LNCAP (cell line): ENCODE results near the gene INSYN2B.

Experiments used
- CTCF ChIP-seq: fragments of 450-650 bp; IDR thresholded peaks from 2 replicates; pipeline ENCODE4 v1.5.1; 2017; ENCODE audit warnings: mild to moderate bottlenecking

The INSYN2B gene

GRCh38 chr5:170008376-170008775 lies 28.1 kb upstream of the INSYN2B start:
- TF ChIP-seq CTCF = no peak

GRCh38 chr5:170006021-170006420 lies 25.7 kb upstream of the INSYN2B start:
- TF ChIP-seq CTCF = no peak

GRCh38 chr5:170000155-170000554 lies 19.9 kb upstream of the INSYN2B start:
- no peak for TF ChIP-seq CTCF

GRCh38 chr5:169999621-170000020 lies 19.3 kb upstream of the INSYN2B start:
- TF ChIP-seq CTCF = no peak

GRCh38 chr5:169997798-169998197 lies 17.5 kb upstream of the INSYN2B start:
- no peak for TF ChIP-seq CTCF

GRCh38 chr5:169993485-169993790 lies 13.1 kb upstream of the INSYN2B start:
- TF ChIP-seq CTCF = no peak

- no peak for TF ChIP-seq CTCF
Measured at GRCh38 chr5:169992789-169993484, 12.6 kb upstream of the INSYN2B start.
